Brain pericyte (primary cell): ENCODE data around the gene TRMU.
"Not testable (repeated sequence)": the region's sequence is repeated elsewhere in the genome, so short reads cannot be mapped to it uniquely, and the experiment has no call there.

Experiments used
- DNase-seq: peaks from one replicate; pipeline ENCODE4 v3.0.0-alpha.2; 2012; ENCODE audit warnings: low read depth, low spot score

TRMU gene

GRCh38 chr22:46300491-46300890 lies 35.0 kb upstream of the TRMU start:
- no peak for DNase-seq

DNA sequence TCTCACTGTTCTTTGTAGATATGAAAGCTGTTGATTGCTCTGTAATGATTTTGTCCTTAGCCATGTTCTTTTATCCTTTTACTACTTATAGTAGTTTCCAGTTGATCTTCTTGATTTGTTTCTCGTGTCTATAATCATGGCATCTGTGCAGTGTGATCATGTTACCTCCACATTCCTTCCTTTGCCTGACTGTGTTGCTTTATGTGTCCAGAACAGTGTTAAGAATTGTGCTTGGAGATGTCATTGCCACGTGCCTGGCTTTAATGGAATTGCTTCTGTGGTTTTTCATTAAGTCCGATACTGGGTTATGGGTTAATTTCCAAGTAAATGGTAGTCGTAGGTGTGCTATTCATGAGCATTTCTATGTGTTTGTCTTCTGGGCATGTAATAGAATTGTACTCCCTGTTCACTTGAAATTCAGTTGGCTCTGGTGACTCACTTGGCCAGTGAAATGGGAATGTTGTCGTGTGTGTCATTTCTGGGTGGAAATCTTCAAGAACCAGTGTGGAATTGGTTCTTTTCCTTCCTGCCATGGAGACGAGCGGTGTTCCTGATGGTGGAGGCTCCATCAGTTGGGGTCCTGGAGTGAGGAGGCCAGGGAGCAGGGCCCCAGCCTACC lies 32.1 kb upstream of the TRMU start:
- no peak for DNase-seq

- DNase-seq: no peak
Measured at GRCh38 chr22:46308283-46308988, 27.1 kb upstream of the TRMU start.

- no peak for DNase-seq
Measured at GRCh38 chr22:46309526-46310085, 25.9 kb upstream of the TRMU start.

DNA sequence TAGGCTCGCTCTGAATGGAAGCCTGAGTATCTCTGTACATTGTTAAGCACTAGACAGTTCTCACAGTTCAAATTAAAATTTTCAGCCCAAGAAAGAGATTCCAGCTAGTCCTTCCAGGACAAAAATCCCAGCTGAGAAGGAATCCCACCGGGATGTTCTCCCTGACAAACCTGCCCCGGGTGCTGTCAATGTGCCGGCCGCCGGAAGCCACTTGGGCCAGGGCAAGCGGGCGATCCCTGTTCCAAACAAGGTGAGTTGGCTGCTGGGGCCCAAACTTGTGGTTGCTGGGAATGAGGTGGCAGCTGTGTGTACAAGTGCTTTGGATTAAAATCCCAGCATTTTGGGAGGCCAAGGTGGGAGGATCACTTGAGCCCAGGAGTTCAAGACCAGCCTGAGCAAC lies 23.5 kb upstream of the TRMU start:
- DNase-seq: no peak

DNA sequence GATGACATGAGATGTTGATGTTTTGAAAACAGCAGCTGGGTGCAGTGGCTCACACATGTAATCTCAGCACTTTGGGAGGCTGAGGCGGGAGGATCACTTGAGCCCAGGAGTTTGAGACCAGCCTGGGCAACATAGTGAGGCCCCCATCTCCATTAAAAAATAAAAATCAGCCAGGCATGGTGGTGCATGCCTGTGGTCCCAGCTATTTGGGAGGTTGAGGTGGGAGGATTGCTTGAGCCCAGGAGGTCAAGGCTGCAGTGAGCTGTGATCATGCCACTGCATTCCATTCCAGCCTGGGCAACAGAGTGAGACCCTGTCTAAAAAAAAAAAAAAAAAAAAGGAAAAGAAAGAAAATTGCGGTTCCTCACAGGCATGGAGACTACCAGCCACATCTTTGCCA lies 22.7 kb upstream of the TRMU start:
- not testable (repeated sequence) for DNase-seq

- DNase-seq: no peak
Measured at GRCh38 chr22:46315976-46316375, 19.5 kb upstream of the TRMU start.

GRCh38 chr22:46317646-46318045 lies 17.9 kb upstream of the TRMU start:
- no peak for DNase-seq

- DNase-seq: no peak
Measured at GRCh38 chr22:46318576-46318975, 16.9 kb upstream of the TRMU start.

DNA sequence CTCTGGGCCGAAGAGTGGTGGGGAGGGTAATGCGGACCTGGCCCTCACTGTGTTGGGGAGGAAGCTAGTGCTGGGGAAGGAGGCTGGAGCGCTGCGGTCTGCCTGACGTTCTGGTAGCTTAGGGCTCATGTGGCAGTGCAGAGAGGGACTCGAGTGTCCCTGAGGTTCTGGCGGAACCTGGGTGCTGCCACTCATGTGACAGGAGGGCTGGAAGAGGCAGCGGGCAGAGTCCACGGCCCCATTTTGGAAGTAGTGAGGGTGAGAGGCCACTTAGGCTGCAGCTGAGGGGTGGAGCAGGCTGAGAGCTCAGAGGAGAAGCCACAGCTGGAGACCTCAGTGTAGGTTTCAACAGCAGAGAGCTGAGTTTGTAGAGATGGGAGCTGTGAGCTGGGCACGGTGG lies 16.2 kb upstream of the TRMU start:
- no peak for DNase-seq

DNA sequence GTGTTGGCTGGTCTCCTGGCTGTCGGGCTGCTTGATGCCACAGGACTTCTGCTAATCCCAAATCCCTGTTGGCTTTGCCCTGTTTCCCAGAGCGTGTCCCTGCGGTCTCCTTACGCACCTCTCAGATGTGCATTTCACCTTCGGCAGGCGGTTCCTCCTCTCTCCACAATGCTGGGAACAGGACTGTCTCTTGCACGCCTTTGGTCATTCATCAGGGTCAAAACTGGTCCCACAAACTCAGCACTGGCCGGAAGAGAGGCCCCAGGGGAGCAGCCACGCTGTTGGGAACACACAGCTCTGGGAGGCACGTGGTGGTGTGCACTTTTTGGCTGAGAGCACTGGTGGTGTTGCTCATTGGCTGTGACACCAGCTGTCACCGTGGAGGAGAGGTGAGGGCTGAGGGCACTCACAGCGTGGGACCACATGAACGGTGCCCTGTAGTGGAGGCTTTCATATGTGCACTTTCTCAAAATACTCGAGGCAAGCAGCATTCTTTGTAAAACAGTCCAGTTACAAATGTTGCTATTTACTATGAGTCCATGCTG lies 15.3 kb upstream of the TRMU start:
- no peak for DNase-seq

GRCh38 chr22:46320716-46321386 lies 14.7 kb upstream of the TRMU start:
- no peak for DNase-seq

DNA sequence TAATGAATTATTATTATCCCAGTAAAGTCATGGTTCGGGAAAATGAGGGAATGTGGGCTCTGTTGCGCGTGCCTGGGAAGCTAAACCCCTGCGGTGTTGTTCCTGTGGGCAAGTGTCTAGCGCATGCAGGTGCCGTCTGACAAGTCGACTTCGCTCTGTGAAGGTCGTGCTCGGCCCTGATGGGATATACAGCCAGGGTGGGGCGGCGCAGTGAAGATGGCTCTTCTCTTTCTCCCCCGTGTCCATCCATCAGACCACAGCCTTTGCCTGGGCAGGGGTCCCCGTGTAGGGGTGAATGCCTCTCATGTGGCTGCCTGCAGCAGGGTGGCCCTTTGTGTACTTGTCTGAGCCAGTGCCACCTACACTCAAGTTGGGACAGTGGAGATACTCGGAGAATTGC lies 12.8 kb upstream of the TRMU start:
- DNase-seq: no peak

GRCh38 chr22:46323162-46323561 lies 12.4 kb upstream of the TRMU start:
- DNase-seq: no peak

- no peak for DNase-seq
Measured at GRCh38 chr22:46326066-46326680, 9.3 kb upstream of the TRMU start.

GRCh38 chr22:46327691-46328465 lies 7.6 kb upstream of the TRMU start:
- DNase-seq: no peak

GRCh38 chr22:46328797-46329196 lies 6.7 kb upstream of the TRMU start:
- no peak for DNase-seq

GRCh38 chr22:46329616-46330015 lies 5.9 kb upstream of the TRMU start:
- DNase-seq: no peak

GRCh38 chr22:46330426-46330825 lies 5.1 kb upstream of the TRMU start:
- DNase-seq: no peak

DNA sequence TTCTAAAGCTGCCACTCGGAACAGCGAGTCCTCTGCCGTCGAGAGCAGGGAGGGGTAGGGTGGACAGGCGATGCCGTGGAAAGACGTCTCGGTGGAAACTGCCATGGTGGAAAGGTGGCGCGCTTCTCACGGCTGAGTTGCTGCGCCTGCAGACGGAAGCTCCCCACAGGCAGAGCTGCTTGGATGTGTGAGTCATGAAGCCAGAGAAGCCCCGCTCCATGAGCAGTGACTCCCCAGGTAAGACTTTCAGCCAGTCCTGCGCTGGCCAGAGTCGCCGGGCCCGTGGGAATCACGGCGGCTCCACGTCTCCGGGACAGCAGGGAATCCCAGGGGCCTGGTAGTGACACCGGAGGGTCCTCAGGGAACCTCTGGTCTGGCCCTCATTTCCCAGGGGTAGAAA lies 4.0 kb upstream of the TRMU start:
- DNase-seq: no peak
